CD4-positive, CD25-positive, alpha-beta regulatory T cell (primary cell): Measurements from ENCODE around the gene ZNF32. TPM values are rescaled to one million over a fixed set of nuclear protein-coding genes. Genes with fewer than 3 reads are reported as not detected.

Experiments used
- ATAC-seq, 2 donors: fragments of 150-1000 bp; cut with Tn5 transposase; one replicate each; pipeline ENCODE4 v1.10.0; 2021; ENCODE audit warnings: low read depth in 2 of 2, moderate number of reproducible peaks in 2 of 2, moderate library complexity in 1 of 2
- DNase-seq, 3 donors: peaks; one replicate each; pipeline versions ENCODE4 v3.0.0 to v3.0.0-alpha.2; 2012 to 2022; ENCODE audit warnings: mixed read lengths in 1 of 3
- H3K27ac ChIP-seq: one replicate; pipeline ENCODE4 v1.7.0; 2013; ENCODE audit warnings: mild to moderate bottlenecking, low read length; ENCODE audit not compliant: insufficient read depth, poor library complexity, severe bottlenecking
- H3K27me3 ChIP-seq: one replicate; pipeline ENCODE4 v1.7.0; 2013; ENCODE audit warnings: low read length; ENCODE audit not compliant: control insufficient read depth, insufficient read depth
- H3K36me3 ChIP-seq: one replicate; pipeline ENCODE4 v1.7.0; 2013; ENCODE audit warnings: mild to moderate bottlenecking, low read length, moderate library complexity; ENCODE audit not compliant: control insufficient read depth, insufficient read depth
- H3K4me1 ChIP-seq: 2 replicates; pipeline ENCODE4 v1.7.0; 2013; ENCODE audit warnings: mild to moderate bottlenecking, low read length; ENCODE audit not compliant: insufficient read depth, control insufficient read depth, poor library complexity, severe bottlenecking
- H3K4me3 ChIP-seq: one replicate; pipeline ENCODE4 v1.7.0; 2013; ENCODE audit warnings: low read depth, mild to moderate bottlenecking, low read length, moderate library complexity
- H3K9me3 ChIP-seq, 2 experiments: 1 replicate in 1 of 2; 2 replicates in 1 of 2; pipeline ENCODE4 v1.7.0; 2013; ENCODE audit warnings: low read length in 2 of 2, mild to moderate bottlenecking in 1 of 2, moderate library complexity in 1 of 2; ENCODE audit not compliant: control insufficient read depth in 2 of 2
- H3K27ac Mint-ChIP-seq, 3 donors: one replicate each; pipeline ENCODE4 v1.8.0; 2020 to 2022; ENCODE audit warnings: mild to moderate bottlenecking in 3 of 3, mixed read lengths in 3 of 3, moderate library complexity in 2 of 3
- H3K27me3 Mint-ChIP-seq: one replicate; pipeline ENCODE4 v1.8.0; 2022; ENCODE audit warnings: mild to moderate bottlenecking, mixed read lengths
- H3K36me3 Mint-ChIP-seq: one replicate; pipeline ENCODE4 v1.8.0; 2020; ENCODE audit warnings: mixed read lengths
- H3K4me1 Mint-ChIP-seq, 4 donors: one replicate each; pipeline ENCODE4 v1.8.0; 2020 to 2022; ENCODE audit warnings: mixed read lengths in 4 of 4, mild to moderate bottlenecking in 1 of 4
- H3K4me3 Mint-ChIP-seq, 4 donors: one replicate each; pipeline ENCODE4 v1.8.0; 2020 to 2022; ENCODE audit warnings: mild to moderate bottlenecking in 4 of 4, mixed read lengths in 4 of 4, moderate library complexity in 3 of 4
- H3K9me3 Mint-ChIP-seq, 7 donors: one replicate each; pipeline ENCODE4 v1.8.0; 2020 to 2022; ENCODE audit warnings: mixed read lengths in 7 of 7, mild to moderate bottlenecking in 3 of 7, moderate library complexity in 2 of 7
- polyA plus RNA-seq, 4 donors: library from polyadenylated mRNA; unstranded; fragments of 300-500 nt; fragmentation: Illumina TruSeq; gene quantifications; one replicate each; pipeline ENCODE4 v1.2.3, GENCODE V29; 2021
- total RNA-seq: library from RNA; stranded (reverse); gene quantifications from one replicate; pipeline ENCODE4 v1.2.3, GENCODE V29; 2022

ZNF32 gene, protein sequence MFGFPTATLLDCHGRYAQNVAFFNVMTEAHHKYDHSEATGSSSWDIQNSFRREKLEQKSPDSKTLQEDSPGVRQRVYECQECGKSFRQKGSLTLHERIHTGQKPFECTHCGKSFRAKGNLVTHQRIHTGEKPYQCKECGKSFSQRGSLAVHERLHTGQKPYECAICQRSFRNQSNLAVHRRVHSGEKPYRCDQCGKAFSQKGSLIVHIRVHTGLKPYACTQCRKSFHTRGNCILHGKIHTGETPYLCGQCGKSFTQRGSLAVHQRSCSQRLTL
- 18.6 TPM for total RNA-seq
- 10 to 100 TPM; 60.4 to 82.7 (median 76.0) TPM for polyA plus RNA-seq

DNA sequence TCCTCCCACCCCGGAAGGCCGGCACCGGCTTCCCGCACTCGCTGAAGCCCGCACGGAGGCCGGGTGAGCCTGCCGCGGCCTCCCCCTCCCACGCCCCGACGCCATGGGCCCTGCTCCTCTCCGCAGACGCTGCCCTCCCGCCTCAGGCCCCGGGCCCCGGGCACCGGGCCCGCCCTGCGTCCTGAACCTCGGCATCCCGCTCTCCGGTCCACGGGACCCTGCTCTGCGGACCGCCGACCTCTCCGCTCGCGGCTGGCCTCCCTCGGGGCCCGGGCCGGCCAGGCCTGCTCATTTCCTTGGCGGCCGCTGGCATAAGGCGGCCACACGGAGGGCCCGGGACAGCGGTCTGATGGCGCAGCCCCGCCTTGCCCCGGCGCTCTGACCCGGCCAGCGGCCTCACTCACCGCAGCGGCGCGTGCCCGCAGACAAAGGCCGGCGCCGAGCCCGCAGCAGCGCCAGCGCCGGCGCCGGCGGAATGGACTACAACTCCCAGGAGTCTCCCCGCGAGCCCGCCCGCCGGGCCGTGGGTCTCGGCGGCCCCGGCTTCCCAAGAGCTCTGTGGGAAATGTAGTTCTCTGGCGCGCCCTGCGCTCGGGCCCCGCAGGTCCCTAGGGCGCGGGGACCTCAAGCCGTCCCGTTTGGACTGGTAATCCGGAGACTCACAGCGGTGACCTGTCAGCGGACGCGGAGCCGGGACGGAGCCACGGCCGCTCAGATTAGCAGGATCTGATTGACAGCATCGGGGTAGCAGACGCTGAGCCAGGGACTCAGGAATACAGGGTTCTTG lies at the start of gene ZNF32:
Gene ZNF32 (minus strand): TSS at position 484 of the 787 bp plus-strand sequence. CDS start 2,748 bp downstream, outside the sequence.
- DNase-seq (peak; percentile 75 to 89 (median 83)), ATAC-seq (peak; percentile 98)
- H3K27me3 Mint-ChIP-seq, result peaks cover 17% of the 10 kb centered on the region
- Histone ChIP-seq H3K27me3 (peaks cover 6% of the 10 kb centered on the region), H3K4me3 (peak within 1 kb of the TSS; percentile 82), H3K27ac (peak within 1 kb of the TSS; percentile 74), H3K4me1 (peaks cover 8% of the 10 kb centered on the region), H3K36me3 (peaks cover 29% of the 10 kb centered on the region), H3K9me3 (peaks cover 32 to 33% of the 10 kb centered on the region in 2 experiments)
- H3K27ac Mint-ChIP-seq, result peak within 1 kb of the TSS; percentile 87 to 94 (median 90)
- peaks cover 0 to 36% (median 15%) of the 10 kb centered on the region in 7 donors for H3K9me3 Mint-ChIP-seq
- H3K4me3 Mint-ChIP-seq, result peak within 1 kb of the TSS; percentile 92 to 98 (median 94)
- H3K4me1 Mint-ChIP-seq, result peaks cover 7 to 22% (median 13%) of the 10 kb centered on the region in 4 donors
- H3K36me3 Mint-ChIP-seq, result peaks cover 25% of the 10 kb centered on the region

GRCh38 chr10:43698156-43698555 lies 49.5 kb upstream of the ZNF32 start:
- no peak overlapping the region for H3K27ac ChIP-seq

DNA sequence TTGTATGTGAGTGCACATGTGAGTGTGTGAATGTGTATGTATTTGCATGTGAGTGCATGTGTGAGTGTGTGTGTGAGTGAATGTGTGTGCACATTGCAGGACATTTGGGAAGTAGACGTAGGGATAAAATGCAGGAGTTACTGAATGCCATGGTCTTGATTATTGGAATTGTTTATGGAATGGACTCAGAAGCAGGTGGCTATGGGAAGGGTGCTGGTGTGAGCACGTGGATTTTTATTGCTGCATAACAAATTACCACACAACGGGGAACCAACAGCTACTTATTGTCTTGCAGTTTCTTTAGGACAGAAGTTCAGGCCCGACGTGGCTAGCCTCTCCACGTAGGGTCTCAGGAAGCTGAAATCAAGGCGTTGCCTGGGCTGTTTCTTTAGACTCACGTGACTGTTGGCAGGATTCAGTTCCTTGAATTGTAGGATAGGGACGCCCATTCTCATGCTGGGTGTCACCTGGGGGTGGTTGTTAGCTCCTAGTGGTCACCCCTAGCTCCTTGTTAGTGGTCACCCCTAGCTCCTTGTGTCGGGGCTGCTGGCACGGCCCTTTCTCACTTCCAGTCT lies 48.3 kb upstream of the ZNF32 start:
- Mint-ChIP-seq H3K4me3 (no peak overlapping the region), H3K27me3 (peaks cover 5% of the 10 kb centered on the region), H3K36me3 (no peaks in the 10 kb centered on the region), H3K4me1 (no peaks in the 10 kb centered on the region), H3K9me3 (peaks cover 0 to 2% (median 0%) of the 10 kb centered on the region in 7 donors), H3K27ac (no peak overlapping the region)
- H3K4me1 ChIP-seq, result no peaks in the 10 kb centered on the region
- ATAC-seq (no peak), DNase-seq (no peak)
- no peaks in the 10 kb centered on the region for H3K36me3 ChIP-seq
- no peak overlapping the region for H3K27ac ChIP-seq
- no peak overlapping the region for H3K4me3 ChIP-seq
- H3K9me3 ChIP-seq, result no peaks in the 10 kb centered on the region
- H3K27me3 ChIP-seq, result no peaks in the 10 kb centered on the region

More at GRCh38 chr10:43698156-43698555, 49.5 kb upstream of the ZNF32 start:
- Mint-ChIP-seq H3K9me3 (peaks cover 0 to 2% (median 0%) of the 10 kb centered on the region in 7 donors), H3K36me3 (no peaks in the 10 kb centered on the region), H3K27me3 (peaks cover 5% of the 10 kb centered on the region), H3K4me3 (no peak overlapping the region), H3K27ac (no peak overlapping the region), H3K4me1 (no peaks in the 10 kb centered on the region)
- ATAC-seq, result no peak
- no peak for DNase-seq
- H3K27me3 ChIP-seq, result no peaks in the 10 kb centered on the region
- no peak overlapping the region for H3K4me3 ChIP-seq
- H3K36me3 ChIP-seq, result no peaks in the 10 kb centered on the region
- H3K4me1 ChIP-seq, result no peaks in the 10 kb centered on the region
- no peaks in the 10 kb centered on the region for H3K9me3 ChIP-seq

DNA sequence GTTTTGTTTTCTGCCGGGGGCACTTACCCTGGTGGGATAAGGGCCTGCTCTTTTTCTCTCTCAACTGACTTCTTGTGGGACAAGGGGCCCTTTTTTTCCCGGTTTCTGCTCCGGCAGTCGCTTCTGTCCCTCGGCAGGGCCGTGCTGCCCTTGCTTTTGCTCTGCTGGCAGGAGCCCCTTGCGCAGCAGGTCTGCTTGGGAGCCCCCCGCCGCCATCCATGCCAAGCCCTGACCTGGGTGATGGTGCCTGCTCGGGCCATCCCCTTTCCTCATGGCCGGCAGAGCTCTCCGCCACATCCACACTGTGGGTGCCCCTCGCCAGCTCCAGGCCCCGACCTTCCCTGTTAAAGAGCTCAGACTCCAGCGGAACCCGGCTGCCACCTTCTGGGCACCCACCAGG lies 47.0 kb upstream of the ZNF32 start:
- Histone ChIP-seq H3K36me3 (no peaks in the 10 kb centered on the region), H3K27me3 (peaks cover 3% of the 10 kb centered on the region), H3K9me3 (no peaks in the 10 kb centered on the region), H3K4me1 (peaks cover under 1% of the 10 kb centered on the region), H3K4me3 (no peak overlapping the region), H3K27ac (no peak overlapping the region)
- no peak overlapping the region for H3K27ac Mint-ChIP-seq
- H3K4me3 Mint-ChIP-seq, result no peak overlapping the region
- ATAC-seq (no peak), DNase-seq (no peak)
- peaks cover 9% of the 10 kb centered on the region for H3K27me3 Mint-ChIP-seq
- peaks cover 0 to 2% (median 0%) of the 10 kb centered on the region in 7 donors for H3K9me3 Mint-ChIP-seq
- H3K4me1 Mint-ChIP-seq, result no peaks in the 10 kb centered on the region
- H3K36me3 Mint-ChIP-seq, result no peaks in the 10 kb centered on the region

- DNase-seq, result no peak
- Mint-ChIP-seq H3K9me3 (peaks cover 0 to 2% (median 0%) of the 10 kb centered on the region in 7 donors), H3K4me1 (no peaks in the 10 kb centered on the region), H3K4me3 (peak overlapping the region in 1 of 4 donors; percentile 2), H3K36me3 (no peaks in the 10 kb centered on the region), H3K27ac (no peak overlapping the region), H3K27me3 (peaks cover 9% of the 10 kb centered on the region)
- Histone ChIP-seq H3K4me1 (peaks cover 5% of the 10 kb centered on the region), H3K36me3 (no peaks in the 10 kb centered on the region), H3K27ac (no peak overlapping the region), H3K27me3 (peaks cover 3% of the 10 kb centered on the region), H3K9me3 (no peaks in the 10 kb centered on the region), H3K4me3 (no peak overlapping the region)
- ATAC-seq, result no peak
These were observed 46.6 kb upstream of the ZNF32 start for GRCh38 chr10:43695321-43695720.

- DNase-seq (no peak), ATAC-seq (no peak)
- peaks cover 11% of the 10 kb centered on the region for H3K4me1 ChIP-seq
- Mint-ChIP-seq H3K9me3 (peaks cover 0 to 2% (median 0%) of the 10 kb centered on the region in 7 donors), H3K27ac (no peak overlapping the region), H3K4me1 (peaks cover 0 to 7% (median 2%) of the 10 kb centered on the region in 4 donors), H3K36me3 (no peaks in the 10 kb centered on the region), H3K4me3 (peak overlapping the region in 1 of 4 donors; percentile 2), H3K27me3 (peaks cover 9% of the 10 kb centered on the region)
- H3K27me3 ChIP-seq, result peaks cover 3% of the 10 kb centered on the region
- H3K36me3 ChIP-seq, result no peaks in the 10 kb centered on the region
- no peak overlapping the region for H3K4me3 ChIP-seq
- no peak overlapping the region for H3K27ac ChIP-seq
- H3K9me3 ChIP-seq, result no peaks in the 10 kb centered on the region
These were observed 45.8 kb upstream of the ZNF32 start for GRCh38 chr10:43694526-43694925.

DNA sequence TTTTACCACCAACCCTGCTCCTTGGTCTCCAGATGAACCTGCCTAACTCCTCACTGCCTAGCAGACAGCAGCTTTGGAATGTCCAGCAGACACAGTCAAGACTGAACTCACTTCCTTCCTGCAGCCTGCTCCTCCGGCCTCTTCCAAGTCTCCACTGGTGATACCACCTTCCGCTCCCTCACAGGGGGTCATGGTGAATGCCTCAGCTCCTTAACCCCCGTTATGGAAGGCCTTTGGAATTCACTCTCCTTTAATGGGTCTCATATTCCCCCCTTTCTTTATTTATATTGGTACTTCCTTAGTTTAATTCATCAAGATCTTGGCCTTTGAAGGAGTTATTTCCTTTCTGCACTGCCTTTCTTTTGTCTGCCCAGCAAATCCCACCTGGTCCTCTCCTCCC lies 44.9 kb upstream of the ZNF32 start:
- Histone ChIP-seq H3K36me3 (no peaks in the 10 kb centered on the region), H3K4me1 (peaks cover 16% of the 10 kb centered on the region), H3K4me3 (no peak overlapping the region), H3K27ac (no peak overlapping the region), H3K27me3 (peaks cover 3% of the 10 kb centered on the region), H3K9me3 (no peaks in the 10 kb centered on the region)
- Mint-ChIP-seq H3K4me3 (no peak overlapping the region), H3K27me3 (peaks cover 5% of the 10 kb centered on the region), H3K4me1 (peaks cover 0 to 7% (median 2%) of the 10 kb centered on the region in 4 donors), H3K27ac (no peak overlapping the region), H3K9me3 (peaks cover 0 to 2% (median 0%) of the 10 kb centered on the region in 7 donors), H3K36me3 (no peaks in the 10 kb centered on the region)
- no peak for ATAC-seq
- no peak for DNase-seq
